Esophagus squamous epithelium (tissue), 4 donors: ENCODE measurements around the gene MAPKAP1.

Experiments used
- POLR2A ChIP-seq, 4 donors: fragments of 450-650 bp; IDR thresholded peaks; one replicate each; pipeline ENCODE4 v1.6.1; 2017; ENCODE audit warnings: antibody characterized with exemption in 4 of 4, mild to moderate bottlenecking in 4 of 4, moderate library complexity in 3 of 4
- TF ChIP-seq, protein P1 (sequence below), 6 experiments: fragments of 450-650 bp in 4 of 6; fragments of 200-600 bp in 2 of 6; sonication (generic) in 2 of 6; IDR thresholded peaks; one replicate each; pipeline ENCODE4 v1.5.1; 2016 to 2019; ENCODE audit warnings: antibody characterized with exemption in 6 of 6, mild to moderate bottlenecking in 4 of 6, moderate library complexity in 4 of 6

GRCh38 chr9:125679597-125680189, 27.3 kb downstream of the MAPKAP1 start:
- TF ChIP-seq, protein P1, sequence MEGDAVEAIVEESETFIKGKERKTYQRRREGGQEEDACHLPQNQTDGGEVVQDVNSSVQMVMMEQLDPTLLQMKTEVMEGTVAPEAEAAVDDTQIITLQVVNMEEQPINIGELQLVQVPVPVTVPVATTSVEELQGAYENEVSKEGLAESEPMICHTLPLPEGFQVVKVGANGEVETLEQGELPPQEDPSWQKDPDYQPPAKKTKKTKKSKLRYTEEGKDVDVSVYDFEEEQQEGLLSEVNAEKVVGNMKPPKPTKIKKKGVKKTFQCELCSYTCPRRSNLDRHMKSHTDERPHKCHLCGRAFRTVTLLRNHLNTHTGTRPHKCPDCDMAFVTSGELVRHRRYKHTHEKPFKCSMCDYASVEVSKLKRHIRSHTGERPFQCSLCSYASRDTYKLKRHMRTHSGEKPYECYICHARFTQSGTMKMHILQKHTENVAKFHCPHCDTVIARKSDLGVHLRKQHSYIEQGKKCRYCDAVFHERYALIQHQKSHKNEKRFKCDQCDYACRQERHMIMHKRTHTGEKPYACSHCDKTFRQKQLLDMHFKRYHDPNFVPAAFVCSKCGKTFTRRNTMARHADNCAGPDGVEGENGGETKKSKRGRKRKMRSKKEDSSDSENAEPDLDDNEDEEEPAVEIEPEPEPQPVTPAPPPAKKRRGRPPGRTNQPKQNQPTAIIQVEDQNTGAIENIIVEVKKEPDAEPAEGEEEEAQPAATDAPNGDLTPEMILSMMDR (IDR thresholded peaks at IDR 0.05), result no peak
- no peak for TF ChIP-seq POLR2A (IDR thresholded peaks at IDR 0.05)
